Panc1 (cell line): ENCODE measurements around the gene PPP2R3B. TPM values are rescaled to one million over a fixed set of nuclear protein-coding genes. Genes with fewer than 3 reads are reported as not detected.

Experiments
- ATAC-seq: fragments of 200-7000 bp; cut with Tn5 transposase; 2 replicates; pipeline ENCODE4 v1.9.1; 2020; ENCODE audit warnings: mild to moderate bottlenecking, moderate library complexity
- BruUV-seq: library from RNA; stranded (reverse); fragments of 400-500 nt; replicated peaks from 2 replicates; lab custom pipeline; 2021; lab: Mats Ljungman, UMichigan
- CTCF ChIA-PET: fragments of 300-600 bp; sonication (Branson Sonifier 250); formaldehyde crosslinking; loops from one replicate; lab custom pipeline; 2022; ENCODE audit warnings: antibody characterized with exemption; lab: Charles Lee
- POLR2A ChIA-PET: fragments of 300-600 bp; sonication (Branson Sonifier 250); formaldehyde crosslinking; loops from one replicate; lab custom pipeline; 2022; ENCODE audit warnings: antibody characterized with exemption; lab: Charles Lee
- DNase-seq: peaks from one replicate; pipeline ENCODE4 v3.0.0-alpha.2; 2010; ENCODE audit warnings: low read depth, low spot score
- H3K27ac ChIP-seq: 2 replicates; pipeline ENCODE4 v1.5.1; 2011; ENCODE audit warnings: mild to moderate bottlenecking, low read length, inconsistent platforms
- H3K27me3 ChIP-seq: fragments of 200-500 bp; sonication (Bioruptor generic); 2 replicates; pipeline ENCODE4 v1.6.0; 2014; ENCODE audit warnings: low read length, inconsistent platforms; ENCODE audit not compliant: control insufficient read depth, insufficient read depth
- H3K36me3 ChIP-seq: fragments of 200-500 bp; sonication (Bioruptor generic); 2 replicates; pipeline ENCODE4 v1.5.1; 2014; ENCODE audit warnings: inconsistent platforms, mild to moderate bottlenecking, low read length, moderate library complexity; ENCODE audit not compliant: control insufficient read depth, insufficient read depth
- H3K4me1 ChIP-seq: 2 replicates; pipeline ENCODE4 v1.5.1; 2011; ENCODE audit warnings: inconsistent platforms, mild to moderate bottlenecking, low read length, moderate library complexity; ENCODE audit not compliant: control insufficient read depth, insufficient read depth
- H3K4me3 ChIP-seq, 2 experiments: 2 replicates each; pipeline ENCODE4 v1.5.1; 2011 to 2012; ENCODE audit warnings: low read depth in 2 of 2, low read length in 2 of 2, mild to moderate bottlenecking in 2 of 2, inconsistent platforms in 1 of 2, moderate library complexity in 1 of 2
- H3K9me3 ChIP-seq: fragments of 200-500 bp; sonication (Bioruptor generic); 2 replicates; pipeline ENCODE4 v1.5.1; 2014; ENCODE audit warnings: low read depth, mild to moderate bottlenecking, inconsistent platforms, low read length, moderate library complexity; ENCODE audit not compliant: control insufficient read depth, insufficient read depth
- CTCF ChIP-seq: fragments of 450-650 bp; IDR thresholded peaks from 2 replicates; pipeline ENCODE4 v1.5.1; 2017; ENCODE audit warnings: mild to moderate bottlenecking
- POLR2AphosphoS5 ChIP-seq: IDR thresholded peaks from 2 replicates; pipeline ENCODE4 v1.6.1; 2012; ENCODE audit warnings: mild to moderate bottlenecking, low read depth, low read length, moderate library complexity
- REST ChIP-seq, 2 experiments: IDR thresholded peaks; 2 replicates each; pipeline ENCODE4 v1.6.1; 2011 to 2012; ENCODE audit warnings: low read depth in 2 of 2, control low read depth in 1 of 2, low read length in 1 of 2, mild to moderate bottlenecking in 1 of 2, moderate library complexity in 1 of 2; ENCODE audit not compliant: insufficient read depth in 1 of 2
- SIN3A ChIP-seq: IDR thresholded peaks from 2 replicates; pipeline ENCODE4 v1.6.1; 2012; ENCODE audit warnings: low read depth, mild to moderate bottlenecking, low read length, moderate library complexity, borderline replicate concordance; ENCODE audit not compliant: insufficient read depth
- TCF7L2 ChIP-seq: IDR thresholded peaks from 2 replicates; pipeline ENCODE4 v1.6.1; 2011; ENCODE audit warnings: mild to moderate bottlenecking, low read depth, low read length, inconsistent platforms
- in situ Hi-C: cut with HindIII; loops from 2 replicates; pipeline ENCODE4 v1.10.0; 2016; ENCODE audit warnings: low sequenced_read_pairs, low pct_unique_long_range_greater_than_20kb
- intact Hi-C: fragments of 100-400 bp; cut with micrococcal nuclease; formaldehyde crosslinking; loops from one replicate; pipeline ENCODE4 v1.10.0; 2022; ENCODE audit not compliant: unreplicated experiment
- total RNA-seq: library from RNA; stranded (reverse); gene quantifications from one replicate; pipeline ENCODE4 v1.2.1, GENCODE V29; 2021; ENCODE audit not compliant: unreplicated experiment

Gene PPP2R3B
- total RNA-seq, 1 experiment from 2014 or later = 19.2 TPM

- in situ Hi-C loops = no loop called here
- no peaks in the 10 kb centered on the region; the same call in 1 of the 2 replicates for H3K4me1 ChIP-seq
- H3K36me3 ChIP-seq = no peaks in the 10 kb centered on the region
- ChIA-PET CTCF (no interaction called here), POLR2A (no interaction called here)
- no peaks in the 10 kb centered on the region for H3K9me3 ChIP-seq
- intact Hi-C loops = no loop called here
- H3K27me3 ChIP-seq = no peaks in the 10 kb centered on the region
- no TSS peak for BruUV-seq
- H3K27ac ChIP-seq = no peak overlapping the region
- no peak for DNase-seq
- no peak overlapping the region for H3K4me3 ChIP-seq
- no peak for ATAC-seq
- TF ChIP-seq REST (IDR thresholded peaks at IDR 0.05; ENCODE audit: insufficient read depth in 1 of 2, low read depth in 2 of 2, low read length in 1 of 2) (no peak), SIN3A (no peak), TCF7L2 (no peak)
Observed at GRCh38 chrX:391717-392574, 5.2 kb upstream of the PPP2R3B start.

GRCh38 chrX:390459-390858 is 3.8 kb upstream of the PPP2R3B start:
- POLR2A ChIA-PET = no interaction called here
- H3K4me1 ChIP-seq = no peaks in the 10 kb centered on the region; the same call in none of the 2 replicates
- CTCF ChIA-PET = no interaction called here
- BruUV-seq = no TSS peak
- ATAC-seq = no peak
- no peaks in the 10 kb centered on the region for H3K27me3 ChIP-seq
- H3K36me3 ChIP-seq = no peaks in the 10 kb centered on the region
- TF ChIP-seq SIN3A (no peak), REST (IDR thresholded peaks at IDR 0.05; ENCODE audit: insufficient read depth in 1 of 2, low read depth in 2 of 2, low read length in 1 of 2) (no peak), CTCF (no peak), TCF7L2 (no peak), POLR2AphosphoS5 (no peak)
- no peak overlapping the region for H3K27ac ChIP-seq
- no peak overlapping the region for H3K4me3 ChIP-seq
- in situ Hi-C loops = no loop called here
- intact Hi-C loops = no loop called here
- H3K9me3 ChIP-seq = no peaks in the 10 kb centered on the region
- no peak for DNase-seq
